D341Med (cell line): ENCODE data around the gene MAPK11.

Source experiments
- DNase-seq: peaks from one replicate; pipeline ENCODE4 v3.0.0; 2012; ENCODE audit warnings: low spot score

Gene MAPK11

DNA sequence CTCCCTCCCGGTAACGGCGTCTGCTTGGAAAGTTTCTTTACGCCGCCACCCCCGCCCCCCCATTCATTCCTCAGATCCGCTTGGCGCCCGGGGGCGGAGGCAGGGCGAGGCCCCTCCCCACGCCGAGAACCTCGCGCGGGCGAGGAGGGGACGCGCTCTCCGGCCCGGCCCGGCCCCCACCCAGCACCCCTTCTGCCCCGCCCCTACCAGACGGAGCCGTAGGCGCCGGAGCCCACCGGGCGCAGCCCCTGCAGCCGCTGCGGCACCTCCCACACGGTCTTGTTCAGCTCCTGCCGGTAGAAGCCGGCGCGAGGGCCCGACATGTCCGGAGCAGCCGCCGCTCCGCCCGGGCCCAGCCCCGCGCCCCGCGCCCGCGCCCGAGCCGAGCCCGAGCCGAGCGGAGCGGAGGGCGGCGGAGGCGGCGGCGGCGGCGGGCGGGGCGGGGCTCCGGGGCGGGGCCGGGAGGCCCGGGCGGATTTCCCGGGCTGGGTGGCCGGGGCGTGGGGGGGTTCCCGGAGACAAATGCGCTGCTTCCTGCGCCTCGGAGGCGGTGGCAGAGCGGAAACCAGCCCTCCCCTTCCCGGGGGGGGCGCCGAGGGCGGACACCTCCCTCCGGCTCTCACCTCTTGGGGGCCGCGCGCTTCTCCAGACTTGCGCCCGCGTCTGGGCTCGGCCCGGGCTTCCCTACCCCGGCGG is at the start of gene MAPK11:
Gene MAPK11 (minus strand): TSS at position 411 of the 696 bp plus-strand sequence. CDS start 88 bp downstream, at position 323.
- DNase-seq: peak; percentile 83

DNA sequence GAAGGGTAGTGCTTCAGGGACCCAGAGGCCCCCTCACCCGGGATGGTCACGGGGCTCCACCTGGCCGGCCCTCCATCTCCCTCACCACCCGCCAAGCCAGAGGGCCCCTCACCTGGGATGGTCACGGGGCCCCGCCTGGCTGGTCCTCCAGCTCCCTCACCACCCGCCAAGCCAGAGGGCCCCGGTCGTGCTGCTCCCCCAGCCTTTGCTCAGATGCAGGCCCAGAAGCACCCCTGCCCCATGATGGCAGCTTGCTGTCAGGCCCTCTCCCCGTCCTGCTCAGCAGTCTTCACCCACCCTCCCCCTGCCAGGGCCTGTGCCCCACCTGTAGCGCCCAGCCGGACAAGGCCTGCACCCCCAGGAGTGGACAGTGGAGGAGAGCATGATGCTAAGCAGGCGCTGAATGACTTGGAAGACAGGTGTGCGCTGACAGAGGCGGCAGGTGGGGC is 49.3 kb upstream of the MAPK11 start:
- no peak for DNase-seq

DNA sequence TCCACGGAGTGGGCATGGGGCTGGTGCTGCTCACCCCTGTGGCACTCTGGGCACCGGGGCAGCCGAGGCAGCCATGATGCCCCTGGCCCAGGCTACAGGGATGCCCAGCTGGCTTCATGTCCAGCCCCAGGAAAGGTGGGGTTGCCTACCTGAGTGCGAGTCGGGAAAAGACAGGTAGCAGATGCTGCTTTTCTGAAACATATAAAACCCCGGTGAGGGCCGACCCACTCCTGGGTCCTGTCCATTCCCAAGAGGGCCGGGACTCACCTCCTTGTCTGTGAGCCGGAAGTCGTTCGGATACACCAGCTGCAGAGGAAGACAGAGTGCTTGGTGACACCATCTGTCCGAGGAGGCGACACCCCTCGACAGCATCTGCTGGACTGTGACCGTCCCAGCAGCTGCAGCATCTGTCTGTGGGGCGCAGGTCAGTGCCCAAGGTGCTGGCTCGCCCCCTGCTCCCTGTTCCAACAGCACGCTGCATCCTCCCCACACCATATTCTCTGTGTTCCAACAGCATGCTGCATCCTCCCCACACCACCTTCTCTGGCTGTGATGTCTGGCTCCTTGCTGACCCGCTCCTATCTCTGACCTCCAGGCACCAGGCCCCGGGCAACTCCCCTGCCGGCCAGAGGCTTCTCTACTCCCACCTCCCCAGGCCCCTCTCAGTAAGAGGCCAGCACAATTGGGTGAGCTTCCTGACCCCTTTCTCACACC is 48.7 kb upstream of the MAPK11 start:
- DNase-seq: no peak

DNA sequence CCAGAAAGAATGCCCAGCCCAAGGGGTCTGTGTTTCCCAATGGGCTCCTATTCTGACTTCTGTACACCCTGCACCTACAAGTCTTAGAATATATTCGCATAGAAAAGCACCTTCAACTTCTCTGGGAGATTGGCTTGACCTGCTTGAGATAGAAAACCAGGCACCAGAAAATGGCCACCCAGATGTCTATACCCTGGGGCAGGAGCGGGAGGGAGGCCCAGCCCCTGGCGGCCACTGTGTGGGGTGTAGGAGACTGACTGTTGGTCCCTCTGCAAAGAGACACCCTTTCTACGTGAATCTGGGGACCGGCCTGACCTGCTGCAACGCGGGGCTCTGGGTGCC is 48.1 kb upstream of the MAPK11 start:
- no peak for DNase-seq

DNA sequence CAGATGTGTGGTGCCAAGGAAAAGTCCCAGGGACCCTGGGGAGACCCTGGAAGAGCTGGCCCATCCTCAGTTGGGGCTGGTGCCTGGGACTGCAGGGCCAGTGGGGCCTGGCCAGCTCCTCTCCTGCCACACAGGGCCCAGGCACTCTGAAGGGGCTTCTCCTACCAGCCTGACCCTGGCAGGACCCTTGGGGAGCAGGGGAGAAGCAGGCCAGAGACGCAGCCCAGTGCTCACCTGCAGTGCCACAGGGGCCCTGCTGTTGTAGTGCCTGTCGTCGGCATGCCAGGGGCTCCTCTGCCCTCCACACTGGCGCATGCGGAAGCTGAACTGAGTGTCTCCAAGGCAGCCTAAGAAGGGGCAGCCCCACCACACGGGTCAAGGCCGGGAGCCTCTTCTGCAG is 47.5 kb upstream of the MAPK11 start:
- DNase-seq: no peak

DNA sequence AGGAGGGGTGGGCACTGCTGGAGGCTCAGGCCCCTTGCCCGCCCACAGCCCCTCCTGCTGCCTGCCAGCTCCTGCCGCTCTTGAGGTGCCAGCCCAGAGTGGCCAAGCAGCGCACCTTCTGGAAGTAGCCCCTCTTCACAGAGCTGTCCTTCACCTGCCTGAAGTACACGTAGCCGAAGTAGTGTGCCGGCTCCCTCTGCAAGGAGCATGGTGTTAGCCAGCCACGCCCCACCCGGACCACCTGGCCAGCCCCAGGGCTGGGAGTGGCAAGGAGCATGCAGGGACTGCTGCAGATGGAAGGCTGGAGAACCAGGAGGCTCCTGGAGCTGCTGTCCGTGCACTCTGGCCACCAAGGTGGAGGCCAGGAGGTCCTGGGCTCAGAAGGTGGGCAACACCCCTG is 47.0 kb upstream of the MAPK11 start:
- no peak for DNase-seq

DNA sequence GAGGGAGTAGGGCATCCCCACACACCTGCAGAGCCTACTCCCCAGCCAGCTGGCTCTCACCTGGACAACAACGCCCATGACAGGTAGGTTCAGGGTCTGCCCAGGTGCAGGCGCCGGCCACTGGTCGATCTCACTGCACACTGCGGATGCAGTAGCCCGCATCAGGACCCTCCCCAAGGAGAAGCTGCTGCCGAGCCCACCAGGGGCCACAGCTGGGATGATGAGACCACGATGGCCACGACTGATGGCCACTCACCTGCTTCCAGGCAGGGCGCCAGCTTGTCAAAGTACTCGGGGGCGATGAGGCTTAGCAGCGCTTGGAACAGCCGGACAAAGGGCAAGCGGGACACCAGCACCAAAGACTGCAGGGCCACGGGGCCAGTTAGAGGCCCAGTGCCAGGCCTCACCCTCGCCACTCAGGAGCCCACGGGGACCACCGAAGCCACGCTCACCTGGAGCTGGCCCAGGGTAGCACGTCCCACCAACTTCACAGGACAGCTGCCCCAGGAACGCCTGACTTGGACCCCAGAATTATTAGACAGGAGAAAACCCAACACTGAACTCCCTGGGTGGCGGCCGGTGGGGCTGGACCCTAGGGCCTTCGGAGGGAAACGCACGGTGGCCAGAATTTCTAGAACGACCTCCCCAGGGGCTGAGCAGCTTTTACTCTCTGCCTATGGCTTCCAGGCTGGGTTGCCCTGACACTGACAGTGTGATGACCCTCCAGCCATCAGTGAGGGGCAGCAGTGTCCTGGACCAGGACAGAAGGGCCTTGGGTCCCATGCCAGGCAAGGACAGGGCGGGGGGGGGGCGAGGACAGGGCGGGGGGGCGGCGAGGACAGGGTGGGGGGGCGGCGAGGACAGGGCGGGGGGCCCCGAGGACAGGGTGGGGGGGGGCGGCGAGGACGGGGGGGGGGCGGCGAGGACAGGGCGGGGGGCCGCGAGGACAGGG is 46.2 kb upstream of the MAPK11 start:
- no peak for DNase-seq

DNA sequence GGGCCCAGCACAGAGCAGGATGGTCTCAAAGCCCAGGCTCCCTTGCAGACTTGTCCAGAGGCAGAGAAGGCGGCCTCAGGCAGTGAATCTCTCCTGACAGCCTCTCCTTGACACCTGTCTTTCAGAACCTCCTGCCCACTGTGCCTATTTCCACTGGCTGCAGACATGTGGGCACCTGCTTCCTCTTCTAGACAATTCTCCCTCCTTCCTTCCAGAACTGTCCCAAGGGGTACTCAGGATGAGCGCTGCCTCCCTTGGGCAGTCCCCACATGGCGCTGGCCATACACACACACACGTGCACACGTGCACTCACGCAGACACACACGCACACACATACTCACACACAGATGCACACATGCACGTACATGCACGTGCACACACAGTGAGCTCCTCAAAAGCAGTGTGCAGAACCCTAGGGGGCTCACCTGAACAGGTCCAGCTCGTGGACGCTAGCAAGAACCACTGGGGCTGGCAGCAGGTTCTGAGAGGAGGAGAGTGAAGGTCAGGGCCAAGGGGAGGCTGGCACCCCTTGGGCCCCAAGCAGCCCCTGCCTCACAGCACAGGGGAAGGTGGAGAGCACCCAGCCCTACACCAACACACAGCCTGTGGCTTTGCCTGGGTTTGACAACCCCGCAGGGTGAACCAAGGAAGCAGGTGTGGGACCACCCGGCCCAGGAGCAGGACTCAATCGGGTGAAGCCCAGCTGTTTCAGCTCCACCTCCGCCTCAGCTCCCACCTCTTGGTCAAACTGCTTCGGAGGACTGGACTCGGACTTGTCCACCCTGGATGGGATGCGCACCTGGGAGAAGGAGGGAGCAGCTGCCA is 45.3 kb upstream of the MAPK11 start:
- DNase-seq: no peak

DNA sequence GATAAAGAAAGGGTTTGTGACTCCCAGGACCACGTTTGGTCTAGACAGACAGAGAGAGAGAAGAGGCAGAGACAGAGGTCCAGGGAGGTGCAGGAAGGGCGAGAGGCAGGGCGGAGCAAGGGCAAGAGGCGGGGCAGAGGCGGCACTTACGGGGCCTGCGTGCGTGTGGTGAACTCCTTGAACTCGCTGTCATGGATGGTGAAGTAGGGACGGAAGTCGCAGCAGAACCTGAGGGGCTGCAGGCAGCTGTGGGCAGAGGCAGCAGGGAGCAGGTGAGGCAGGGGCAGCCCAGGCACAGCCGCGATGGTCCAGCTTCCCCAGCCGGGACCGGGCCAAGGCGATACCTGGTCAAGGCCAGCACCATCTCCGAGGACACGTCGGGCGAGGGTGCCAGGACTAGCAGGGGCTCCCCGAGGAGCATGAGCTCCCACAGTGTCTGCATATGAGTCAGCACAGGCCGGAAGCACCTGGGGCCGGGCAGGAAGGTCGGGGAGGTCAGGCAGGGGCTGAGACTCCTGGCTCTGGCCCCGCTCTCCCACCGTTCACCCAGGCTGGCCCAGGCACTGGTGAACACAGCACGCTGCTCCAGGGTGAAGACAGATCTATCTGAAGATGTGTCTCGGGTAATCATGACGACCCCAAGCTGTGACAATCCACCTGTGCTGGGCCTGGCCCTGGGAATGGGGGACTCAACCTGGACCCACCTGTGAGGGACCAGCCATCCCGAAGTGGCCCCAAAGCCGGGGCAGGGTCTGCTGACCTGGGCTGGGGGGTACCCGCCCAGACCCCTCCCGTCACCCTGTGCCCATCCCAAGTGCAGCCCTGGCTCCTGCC is 44.5 kb upstream of the MAPK11 start:
- no peak for DNase-seq

DNA sequence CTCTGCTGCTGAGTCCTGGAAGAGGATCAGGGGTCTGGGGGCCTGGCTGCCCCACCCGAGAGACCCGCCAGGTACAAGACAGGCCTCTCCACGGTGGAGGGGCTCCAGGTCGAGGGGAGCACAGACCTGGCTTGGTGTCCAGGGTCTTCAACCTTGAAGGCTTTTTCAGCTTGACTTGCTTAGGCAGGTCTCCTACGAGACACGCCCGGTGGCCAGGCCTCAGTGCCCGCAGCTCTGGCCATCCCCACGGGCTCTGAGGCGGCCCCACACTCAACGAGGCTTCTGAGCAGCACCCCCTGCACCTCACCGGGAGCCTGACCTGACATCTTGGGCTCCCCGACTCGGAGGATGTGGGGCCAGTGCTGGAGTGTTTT is 43.9 kb upstream of the MAPK11 start:
- DNase-seq: no peak

DNA sequence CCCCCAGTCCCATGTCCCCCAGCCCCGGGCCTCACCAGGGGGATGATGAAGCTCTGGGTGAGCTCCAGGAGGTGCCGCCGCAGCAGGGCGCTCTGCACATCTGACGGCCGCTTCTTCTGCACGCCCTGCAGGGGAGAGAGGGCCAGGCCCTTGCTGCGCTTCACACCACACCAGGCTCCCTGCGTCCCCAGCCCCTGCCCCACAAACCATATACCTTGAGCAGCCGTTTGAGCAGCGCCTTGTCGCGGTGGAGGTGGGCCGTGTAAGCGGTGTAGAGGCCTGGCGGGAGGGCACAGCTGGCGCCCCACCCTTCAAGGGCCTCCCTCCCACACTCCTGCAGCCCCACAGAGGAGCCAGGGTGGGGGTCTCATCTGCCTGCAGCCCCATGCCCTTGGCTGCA is 43.4 kb upstream of the MAPK11 start:
- no peak for DNase-seq

DNA sequence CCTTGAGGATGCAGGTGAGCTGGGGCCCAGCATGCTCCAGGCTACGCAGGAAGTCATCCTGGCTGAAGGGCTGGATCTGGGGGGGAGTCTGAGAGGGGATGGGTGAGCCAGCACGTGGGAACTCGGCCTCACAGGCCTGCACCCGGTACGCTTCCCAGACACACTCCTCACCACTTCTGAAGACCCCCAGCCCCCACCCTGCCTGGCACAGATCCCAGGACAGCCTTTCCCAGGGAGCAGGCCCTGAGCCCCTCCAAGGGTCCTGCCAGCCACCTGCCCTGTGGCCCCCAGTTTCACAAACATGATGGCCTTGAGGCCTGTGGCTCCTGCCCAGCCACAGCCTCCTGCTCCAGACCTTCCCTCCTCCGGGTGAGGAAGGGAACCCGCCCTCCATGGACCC is 42.8 kb upstream of the MAPK11 start:
- no peak for DNase-seq

DNA sequence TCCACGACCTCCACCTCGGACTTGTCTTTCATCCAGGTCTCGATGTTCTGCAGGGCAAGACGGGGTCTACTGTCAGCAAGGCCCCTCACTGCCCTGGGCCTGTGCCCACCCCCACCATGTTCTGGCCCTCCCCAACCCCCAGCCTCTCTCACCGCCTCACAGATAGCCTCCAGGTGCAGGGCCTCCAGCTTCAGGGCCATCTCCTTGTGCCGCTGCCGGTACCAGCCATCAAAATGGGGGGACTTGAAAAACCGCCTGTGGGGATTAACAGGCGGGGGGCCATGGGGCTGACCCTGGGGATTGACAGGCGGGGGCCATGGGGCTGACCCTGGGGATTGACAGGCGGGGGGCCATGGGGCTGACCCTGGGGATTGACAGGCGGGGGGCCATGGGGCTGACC is 42.2 kb upstream of the MAPK11 start:
- DNase-seq: no peak

DNA sequence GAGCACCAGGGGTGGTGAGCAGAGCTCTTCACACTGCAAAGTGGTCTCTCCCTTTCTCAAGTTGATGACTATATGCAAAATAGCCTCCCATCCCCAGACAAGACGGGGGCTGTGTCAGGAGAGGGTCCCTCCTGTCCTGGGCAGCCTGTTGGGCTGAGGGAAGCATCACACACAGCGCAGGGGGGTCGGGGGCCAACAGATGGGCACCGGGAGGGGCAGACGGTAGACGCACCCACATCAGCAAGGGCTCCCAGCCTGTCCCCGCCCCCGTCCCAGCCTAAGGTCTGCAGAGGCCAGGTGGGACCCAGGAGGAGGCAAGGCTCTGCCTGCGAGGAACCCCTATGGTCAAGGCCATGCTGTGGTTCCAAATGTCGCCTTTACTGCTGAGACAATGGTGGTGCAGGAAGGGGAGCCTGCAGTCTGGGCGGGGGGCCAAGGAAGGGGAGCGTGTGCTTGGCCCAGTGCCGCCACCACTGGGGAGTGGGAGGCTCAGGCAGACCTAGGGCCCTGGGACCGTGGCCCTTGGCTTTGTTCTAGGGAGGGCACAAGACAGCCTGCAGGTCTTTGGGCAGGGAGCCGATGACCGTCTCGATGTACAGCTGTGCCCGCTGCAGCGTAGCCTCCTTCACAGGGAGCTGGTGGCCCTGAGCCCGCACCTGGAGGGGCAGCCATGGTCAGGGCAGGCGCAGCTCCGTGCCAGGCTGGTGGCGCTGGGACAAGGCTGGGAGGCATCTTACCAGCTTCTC is 41.6 kb upstream of the MAPK11 start:
- DNase-seq: no peak

DNA sequence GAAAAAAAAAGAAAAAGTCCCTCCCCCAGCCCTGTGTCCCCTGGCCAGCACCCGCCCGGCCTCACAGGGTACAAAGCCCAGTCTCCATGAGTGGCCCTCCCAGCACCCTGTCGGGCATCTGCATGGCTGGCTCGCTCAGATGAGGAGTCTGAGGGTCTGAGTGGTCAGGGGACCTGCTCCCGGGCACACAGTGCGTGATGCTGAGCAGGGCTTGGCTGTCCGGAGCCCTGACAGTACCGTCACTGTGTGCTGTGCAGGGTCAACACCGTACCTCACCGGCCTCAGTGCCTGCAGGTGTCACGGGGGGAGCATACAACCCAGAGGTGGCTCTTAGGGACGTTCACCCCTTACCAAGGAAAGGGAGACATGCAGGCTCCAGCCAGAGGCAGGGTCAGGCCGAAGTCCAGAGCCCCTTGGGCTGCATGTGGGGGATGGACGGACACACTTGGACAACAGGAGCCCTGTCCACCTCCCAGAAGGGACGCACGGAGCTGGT is 40.8 kb upstream of the MAPK11 start:
- no peak for DNase-seq

DNA sequence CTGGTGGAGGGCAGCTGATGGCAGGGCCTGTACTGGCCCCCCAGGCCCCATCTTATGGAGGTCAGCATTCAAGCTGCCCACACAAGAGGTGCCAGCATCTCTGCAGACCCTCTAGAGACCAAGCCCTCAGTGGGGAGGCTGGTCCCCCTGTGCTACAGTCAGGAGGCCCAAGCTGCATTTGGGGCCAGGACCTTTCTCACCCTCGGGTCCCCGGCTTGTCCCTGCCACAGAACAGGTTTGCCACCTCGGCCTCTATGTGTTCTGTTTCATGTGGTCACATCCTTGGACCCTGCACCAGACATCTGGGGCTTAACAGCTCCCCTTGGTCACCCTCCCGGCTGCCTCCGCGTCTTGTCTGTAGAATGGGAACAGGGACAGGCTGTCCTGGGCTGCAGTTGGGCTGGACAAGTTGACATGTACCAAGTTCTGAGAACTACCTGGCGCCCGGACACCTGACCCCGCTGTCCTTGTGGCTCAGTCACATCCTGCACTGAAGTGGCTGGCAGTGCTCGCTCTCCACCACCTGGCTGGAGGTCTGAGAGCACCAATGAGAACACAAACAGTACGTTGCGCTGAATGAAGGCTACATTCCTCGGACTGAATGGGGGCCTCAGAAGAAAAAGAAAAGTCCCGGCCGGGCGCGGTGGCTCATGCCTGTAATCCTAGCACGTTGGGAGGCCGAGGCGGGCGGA is 40.0 kb upstream of the MAPK11 start:
- no peak for DNase-seq

DNA sequence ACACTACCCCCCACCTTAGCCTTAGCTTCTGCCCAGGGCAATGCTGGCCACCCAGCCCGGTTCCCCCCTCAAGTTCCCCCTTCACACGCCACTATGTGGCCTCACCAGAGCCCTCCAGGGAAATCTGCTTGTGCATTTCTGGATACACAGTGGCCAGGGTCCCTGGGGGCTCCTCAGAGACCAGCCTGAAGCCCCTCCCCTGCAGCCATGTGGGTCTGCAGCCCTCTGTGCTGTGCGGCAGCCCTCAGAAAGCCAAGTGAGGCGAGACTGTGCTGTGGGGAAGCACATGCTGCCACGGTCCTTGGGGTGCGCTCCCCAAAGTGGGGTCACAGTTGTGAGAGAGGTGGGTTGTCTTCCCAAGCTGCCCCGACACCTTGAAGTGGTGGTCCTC is 39.4 kb upstream of the MAPK11 start:
- DNase-seq: no peak

DNA sequence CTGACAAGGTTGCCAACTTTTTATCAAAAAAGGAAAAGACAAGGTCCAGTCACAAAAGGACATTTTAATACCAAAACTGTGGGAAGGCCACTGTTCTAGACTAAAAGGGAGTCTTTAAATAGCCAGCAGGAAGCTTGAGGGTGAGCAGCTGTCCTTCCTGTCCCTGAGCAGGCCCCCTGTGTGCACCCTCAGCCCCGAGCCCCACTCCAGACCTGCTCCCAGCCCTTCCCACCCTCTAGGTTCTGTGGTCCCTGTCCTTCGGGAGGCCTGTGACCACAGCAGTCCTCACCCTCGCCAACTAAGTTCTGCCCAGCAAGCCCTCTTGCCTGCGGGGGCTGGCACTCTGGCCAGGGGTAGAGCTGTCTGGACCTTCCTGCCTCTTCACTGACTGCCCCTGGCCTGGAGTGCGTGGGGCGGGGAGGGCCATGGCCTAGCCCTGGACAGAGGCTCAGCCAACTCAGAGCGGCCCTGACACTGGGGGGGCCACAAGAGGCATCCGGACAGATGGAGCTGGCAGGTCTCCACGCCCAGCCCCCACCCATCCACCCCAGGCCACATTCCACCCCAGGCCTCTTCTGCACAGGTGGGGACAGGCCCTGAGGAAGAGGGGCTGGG is 38.9 kb upstream of the MAPK11 start:
- no peak for DNase-seq

DNA sequence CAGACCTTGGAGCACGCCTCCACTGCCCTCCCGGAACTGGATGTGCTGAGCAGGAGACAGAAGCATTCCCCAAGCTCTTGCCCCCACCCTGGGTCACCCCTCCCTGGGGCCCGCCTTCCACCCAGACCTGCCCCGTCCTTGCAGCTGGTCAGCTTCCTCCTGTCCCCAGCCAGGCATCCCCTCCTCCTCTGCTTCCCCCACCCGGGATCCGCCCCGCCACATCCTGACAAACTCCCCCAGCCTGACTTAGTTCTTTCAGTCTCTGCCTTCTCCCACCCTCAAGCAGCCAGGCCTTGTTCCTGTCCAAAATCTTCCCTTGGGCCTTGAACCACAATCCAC is 38.4 kb upstream of the MAPK11 start:
- DNase-seq: no peak
